ENCODE measurements around the gene LRRN2.

Gene LRRN2

GRCh38 chr1:204688776-204689175 lies 3.2 kb upstream of the LRRN2 start:
- no peak for DNase-seq

GRCh38 chr1:204688007-204688406 lies 2.5 kb upstream of the LRRN2 start:
- no peak for DNase-seq

- DNase-seq = peak; percentile 12
Measured at GRCh38 chr1:204684571-204685235, 835 bp downstream of the LRRN2 start.

GRCh38 chr1:204684206-204684570 lies 1.4 kb downstream of the LRRN2 start:
- no peak for DNase-seq

GRCh38 chr1:204683284-204684205 lies 2.0 kb downstream of the LRRN2 start:
- no peak for DNase-seq

- no peak for DNase-seq
Measured at GRCh38 chr1:204680461-204680860, 5.1 kb downstream of the LRRN2 start.

GRCh38 chr1:204680051-204680450 lies 5.5 kb downstream of the LRRN2 start:
- no peak for DNase-seq

GRCh38 chr1:204678721-204679475 lies 6.6 kb downstream of the LRRN2 start:
- no peak for DNase-seq

GRCh38 chr1:204677864-204678263 lies 7.7 kb downstream of the LRRN2 start:
- no peak for DNase-seq

GRCh38 chr1:204676043-204676442 lies 9.5 kb downstream of the LRRN2 start:
- DNase-seq = no peak

- DNase-seq = no peak
Measured at GRCh38 chr1:204673909-204674649, 11.5 kb downstream of the LRRN2 start.

GRCh38 chr1:204673209-204673608 lies 12.3 kb downstream of the LRRN2 start:
- DNase-seq = no peak

GRCh38 chr1:204672482-204673121 lies 12.9 kb downstream of the LRRN2 start:
- DNase-seq = no peak

- DNase-seq = no peak
Measured at GRCh38 chr1:204672069-204672468, 13.5 kb downstream of the LRRN2 start.

- DNase-seq = no peak
Measured at GRCh38 chr1:204670152-204670927, 15.2 kb downstream of the LRRN2 start.

- no peak for DNase-seq
Measured at GRCh38 chr1:204669579-204669978, 16.0 kb downstream of the LRRN2 start.

- no peak for DNase-seq
Measured at GRCh38 chr1:204664384-204664651, 21.2 kb downstream of the LRRN2 start.

- no peak for DNase-seq
Measured at GRCh38 chr1:204663644-204664383, 21.7 kb downstream of the LRRN2 start.

GRCh38 chr1:204662530-204662929 lies 23.0 kb downstream of the LRRN2 start:
- no peak for DNase-seq

GRCh38 chr1:204660509-204660908 lies 25.0 kb downstream of the LRRN2 start:
- DNase-seq = no peak

GRCh38 chr1:204659056-204659455 lies 26.5 kb downstream of the LRRN2 start:
- no peak for DNase-seq

Data from activated CD4-positive, alpha-beta T cell treated with anti-CD3 and anti-CD28 coated beads for 48 hours (primary cell).